Measurements from ENCODE around the gene SOX18. TPM values are rescaled to one million over a fixed set of nuclear protein-coding genes. Genes with fewer than 3 reads are reported as not detected.

Gene SOX18
- total and polyA plus RNA-seq, 2 of the 4 experiments (the other 2 are of a cell fraction), result not detected

DNA sequence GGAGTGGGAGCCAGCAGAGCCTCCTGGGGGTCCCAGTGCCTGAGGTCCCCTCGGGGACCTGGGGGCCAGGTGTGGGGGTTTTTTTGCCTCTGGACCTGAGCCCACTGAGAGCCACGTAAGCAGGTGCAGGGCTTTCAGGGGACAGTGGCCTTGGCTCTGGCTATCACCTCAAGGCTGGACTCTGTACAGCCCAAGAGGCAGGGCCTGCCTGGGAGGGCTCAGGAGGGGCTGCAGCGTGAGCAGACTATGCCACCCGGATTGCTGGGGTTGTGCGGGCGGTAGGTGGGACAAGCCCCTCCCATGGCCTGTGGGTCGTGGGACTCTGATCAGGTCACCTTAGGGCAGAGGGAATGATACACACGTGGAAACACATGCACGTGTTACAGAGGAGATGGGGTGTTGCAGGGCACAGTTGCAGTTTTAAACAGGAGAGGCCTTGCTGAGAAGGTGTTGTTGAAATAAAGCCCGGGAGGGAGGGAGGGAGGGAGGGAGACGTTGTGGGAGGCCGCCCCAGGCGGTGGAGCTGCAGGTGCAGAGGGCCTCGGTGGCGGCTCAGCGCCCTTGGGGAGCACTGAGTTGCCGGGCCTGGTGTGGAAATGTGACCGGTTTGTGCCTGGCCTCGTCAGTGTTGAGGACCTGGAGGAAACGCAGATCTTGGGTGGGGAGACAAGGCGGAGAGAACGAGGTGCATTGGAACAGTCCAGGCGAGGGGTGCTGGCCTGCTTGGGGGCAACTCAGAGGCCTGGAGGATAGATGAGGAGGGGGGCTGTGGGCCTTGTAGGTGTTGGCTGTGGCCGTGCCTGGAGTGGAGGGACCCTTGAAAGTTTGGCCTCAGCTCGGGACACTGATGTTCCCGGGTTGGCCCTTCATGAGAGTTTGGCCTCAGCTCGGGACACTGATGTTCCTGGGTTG is 15.9 kb upstream of the SOX18 start:
- in situ Hi-C loops (cut with MboI; ENCODE audit: low sequenced_read_pairs), result no loop called here
- Histone ChIP-seq H2BK15ac (ENCODE audit: low read depth, low read length) (no peak overlapping the region), H3K79me1 (ENCODE audit: low read depth in 1 of 2, low read length in 2 of 2) (peaks cover 10 to 38% of the 10 kb centered on the region in 2 experiments; a peak in 3 of 4 replicates), H3K9ac (ENCODE audit: low read depth, low read length) (no peak overlapping the region), H3K27ac (ENCODE audit: insufficient read depth, low read length) (no peak overlapping the region; the same call in 1 of the 2 replicates), H3K4me3 (ENCODE audit: insufficient read depth, low read depth, low read length) (no peak overlapping the region), H3K27me3 (ENCODE audit: control insufficient read depth, insufficient read depth, low read length) (no peaks in the 10 kb centered on the region), H3K4me2 (ENCODE audit: low read depth, low read length) (no peak overlapping the region; the same call in 1 of the 2 replicates), H3K18ac (ENCODE audit: low read depth, low read length) (no peak overlapping the region), H3K9me1 (ENCODE audit: insufficient read depth, low read length) (peaks cover 19% of the 10 kb centered on the region), H2BK120ac (ENCODE audit: low read depth, low read length) (peak overlapping the region; percentile 52), H3K4ac (ENCODE audit: low read depth, low read length) (peak overlapping the region; percentile 23; the same call in 1 of the 2 replicates), H3K4me1 (ENCODE audit: control insufficient read depth, insufficient read depth, low read length) (peaks cover 27% of the 10 kb centered on the region), H2AFZ (replicated peaks; ENCODE audit: low read length, poor library complexity) (peak overlapping the region; percentile 65), H4K20me1 (ENCODE audit: insufficient read depth, low read length) (peaks cover 15% of the 10 kb centered on the region), H3K23ac (ENCODE audit: low read depth, low read length) (no peak overlapping the region), H3K9me3 (ENCODE audit: control insufficient read depth, insufficient read depth, low read length) (no peaks in the 10 kb centered on the region), H2AK5ac (ENCODE audit: low read depth, low read length) (peak overlapping the region; percentile 78), H4K91ac (ENCODE audit: insufficient read depth, low read depth, low read length) (no peak overlapping the region), H2BK5ac (ENCODE audit: low read depth, low read length, poor library complexity, severe bottlenecking) (no peak overlapping the region), H4K8ac (ENCODE audit: low read depth in 2 of 2, low read length in 2 of 2) (peak overlapping the region in 1 of 2 experiments; percentile 37; a peak in 1 of 4 replicates), H3K36me3 (ENCODE audit: control insufficient read depth, insufficient read depth, low read length) (peaks cover 2% of the 10 kb centered on the region; the same call in 1 of the 2 replicates), H4K5ac (ENCODE audit: low read depth, low read length) (no peak overlapping the region), H3K14ac (replicated peaks; ENCODE audit: low read depth, low read length) (peak overlapping the region; percentile 37; the same call in 1 of the 2 replicates), H3K56ac (ENCODE audit: extremely low read depth, insufficient read depth, low read length) (no peak overlapping the region), H2AK9ac (replicated peaks; ENCODE audit: low read depth, low read length, poor library complexity) (peak overlapping the region; percentile 81), H2BK20ac (ENCODE audit: low read depth, low read length) (peak overlapping the region; percentile 26; the same call in 1 of the 2 replicates)
- ChIA-PET POLR2A (ENCODE audit: unreplicated experiment) (no interaction called here), CTCF (no interaction called here)
- TF ChIP-seq POLR2A (IDR thresholded peaks at IDR 0.05; ENCODE audit: low read depth, low read length) (no peak), RAD21 (IDR thresholded peaks at IDR 0.05; ENCODE audit: low read length) (no peak), MAZ (IDR thresholded peaks at IDR 0.05; ENCODE audit: borderline replicate concordance, low read depth, low read length) (no peak), FOS (IDR thresholded peaks at IDR 0.05; ENCODE audit: low read depth, low read length) (no peak), BHLHE40 (IDR thresholded peaks at IDR 0.05; ENCODE audit: low read depth, low read length) (no peak), SMC3 (IDR thresholded peaks at IDR 0.05; ENCODE audit: low read depth, low read length) (no peak), CEBPB (IDR thresholded peaks at IDR 0.05; ENCODE audit: low read depth, low read length) (no peak), RCOR1 (IDR thresholded peaks at IDR 0.05; ENCODE audit: insufficient replicate concordance, low read length) (no peak), RFX5 (IDR thresholded peaks at IDR 0.05; ENCODE audit: low read depth, low read length) (no peak), MAFK (IDR thresholded peaks at IDR 0.05; ENCODE audit: low read depth, low read length) (no peak), CHD1 (IDR thresholded peaks at IDR 0.05; ENCODE audit: low read depth, low read length) (no peak), MXI1 (IDR thresholded peaks at IDR 0.05; ENCODE audit: borderline replicate concordance, low read depth, low read length) (no peak), NFE2L2 (IDR thresholded peaks at IDR 0.05; ENCODE audit: low read depth, low read length) (no peak)
- TF ChIP-seq, protein P1, sequence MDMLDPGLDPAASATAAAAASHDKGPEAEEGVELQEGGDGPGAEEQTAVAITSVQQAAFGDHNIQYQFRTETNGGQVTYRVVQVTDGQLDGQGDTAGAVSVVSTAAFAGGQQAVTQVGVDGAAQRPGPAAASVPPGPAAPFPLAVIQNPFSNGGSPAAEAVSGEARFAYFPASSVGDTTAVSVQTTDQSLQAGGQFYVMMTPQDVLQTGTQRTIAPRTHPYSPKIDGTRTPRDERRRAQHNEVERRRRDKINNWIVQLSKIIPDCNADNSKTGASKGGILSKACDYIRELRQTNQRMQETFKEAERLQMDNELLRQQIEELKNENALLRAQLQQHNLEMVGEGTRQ (IDR thresholded peaks at IDR 0.05; ENCODE audit: low read depth, low read length), result no peak
- TF ChIP-seq, protein P2, sequence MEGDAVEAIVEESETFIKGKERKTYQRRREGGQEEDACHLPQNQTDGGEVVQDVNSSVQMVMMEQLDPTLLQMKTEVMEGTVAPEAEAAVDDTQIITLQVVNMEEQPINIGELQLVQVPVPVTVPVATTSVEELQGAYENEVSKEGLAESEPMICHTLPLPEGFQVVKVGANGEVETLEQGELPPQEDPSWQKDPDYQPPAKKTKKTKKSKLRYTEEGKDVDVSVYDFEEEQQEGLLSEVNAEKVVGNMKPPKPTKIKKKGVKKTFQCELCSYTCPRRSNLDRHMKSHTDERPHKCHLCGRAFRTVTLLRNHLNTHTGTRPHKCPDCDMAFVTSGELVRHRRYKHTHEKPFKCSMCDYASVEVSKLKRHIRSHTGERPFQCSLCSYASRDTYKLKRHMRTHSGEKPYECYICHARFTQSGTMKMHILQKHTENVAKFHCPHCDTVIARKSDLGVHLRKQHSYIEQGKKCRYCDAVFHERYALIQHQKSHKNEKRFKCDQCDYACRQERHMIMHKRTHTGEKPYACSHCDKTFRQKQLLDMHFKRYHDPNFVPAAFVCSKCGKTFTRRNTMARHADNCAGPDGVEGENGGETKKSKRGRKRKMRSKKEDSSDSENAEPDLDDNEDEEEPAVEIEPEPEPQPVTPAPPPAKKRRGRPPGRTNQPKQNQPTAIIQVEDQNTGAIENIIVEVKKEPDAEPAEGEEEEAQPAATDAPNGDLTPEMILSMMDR (conservative IDR thresholded peaks at IDR 0.05; ENCODE audit: low read depth, low read length), result no peak
- DNase-seq (no peak), ATAC-seq (ENCODE audit: low read depth) (no peak)
- dilution Hi-C loops (cut with HindIII; ENCODE audit: low sequenced_read_pairs, unreplicated experiment), result no loop called here
- WGBS, 2 experiments (ENCODE audit: extremely low coverage in 2 of 2, insufficient read length in 1 of 2), result 65% methylated on average over 16 of the region's 27 CpGs; no CpG with 5 or more reads in 1 of the 2 experiments
- no TSS peak for BruUV-seq (replicated peaks)
- intact Hi-C loops (cut with micrococcal nuclease), result no loop called here
